GM21526 (cell line): Measurements from ENCODE around the gene ATP1A3.
"Not testable (repeated sequence)": the region's sequence is repeated elsewhere in the genome, so short reads cannot be mapped to it uniquely, and the experiment has no call there.

Experiments used
- ATAC-seq: cut with Tn5 transposase; IDR thresholded peaks from one replicate; pipeline ENCODE4 v1.9.1; 2021; ENCODE audit warnings: moderate library complexity; ENCODE audit not compliant: unreplicated experiment, low FRiP score

The ATP1A3 gene

DNA sequence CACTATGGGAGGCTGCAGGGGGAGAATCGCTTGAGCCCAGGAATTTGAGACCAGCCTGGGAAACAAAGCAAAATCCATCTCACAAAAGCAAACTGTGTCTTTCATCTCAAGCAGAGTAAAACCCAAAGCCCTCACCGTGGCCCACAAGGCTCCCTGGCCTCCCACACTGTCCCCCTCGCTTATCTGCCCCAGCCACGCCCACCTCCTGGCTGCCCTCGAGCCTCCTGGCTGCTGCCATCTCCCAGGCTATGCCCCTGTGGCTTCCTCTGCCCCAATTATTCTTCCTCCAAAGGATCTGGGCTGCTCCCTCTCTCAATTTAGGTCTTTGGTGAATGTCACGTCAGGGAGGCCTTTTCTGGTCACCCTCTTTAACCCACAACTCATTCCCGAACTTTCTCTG lies 38.5 kb downstream of the ATP1A3 start:
- ATAC-seq: no peak

DNA sequence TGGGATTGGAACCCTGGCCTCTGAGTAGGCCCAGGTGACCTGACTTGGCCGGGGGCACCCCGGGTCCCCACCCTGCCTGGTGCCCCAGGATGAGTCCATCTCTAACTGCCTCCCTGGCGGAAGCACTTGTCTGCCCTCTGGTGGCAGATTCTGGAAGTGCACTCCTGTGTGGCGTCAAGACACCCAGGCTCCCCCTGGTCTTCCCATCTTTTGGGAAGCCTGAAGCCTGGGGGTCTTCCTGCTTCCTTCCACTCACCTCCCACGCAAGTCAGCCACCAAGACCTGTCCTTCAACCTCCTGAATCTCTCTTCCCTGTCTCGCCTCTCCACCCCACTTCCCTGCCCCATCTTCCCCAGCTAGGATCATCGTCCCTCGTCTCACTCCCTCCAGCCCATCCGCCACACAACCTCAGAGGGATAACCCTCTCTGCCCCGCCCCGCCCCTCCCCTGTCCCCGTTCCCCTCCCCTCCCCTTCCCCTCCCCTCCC lies 42.3 kb downstream of the ATP1A3 start:
- ATAC-seq: no peak

DNA sequence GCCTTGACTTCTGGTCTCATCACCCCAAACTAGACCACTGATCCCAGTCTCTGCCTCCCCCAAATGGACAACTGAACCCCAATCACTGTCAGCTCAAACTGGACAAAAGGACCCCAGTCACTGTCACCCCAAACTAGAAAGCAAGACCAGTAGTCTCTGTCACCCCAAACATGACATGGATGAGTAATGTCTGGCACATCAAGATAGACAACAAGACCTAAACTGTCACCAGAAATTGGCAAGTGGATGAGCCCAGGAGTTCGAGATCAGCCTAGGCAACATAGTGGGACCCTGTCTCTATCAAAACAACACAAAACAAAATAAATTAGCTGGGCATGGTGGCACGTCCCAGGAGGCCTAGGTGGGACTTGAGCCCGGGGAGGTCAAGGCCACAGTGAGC lies 46.9 kb downstream of the ATP1A3 start:
- no peak for ATAC-seq

DNA sequence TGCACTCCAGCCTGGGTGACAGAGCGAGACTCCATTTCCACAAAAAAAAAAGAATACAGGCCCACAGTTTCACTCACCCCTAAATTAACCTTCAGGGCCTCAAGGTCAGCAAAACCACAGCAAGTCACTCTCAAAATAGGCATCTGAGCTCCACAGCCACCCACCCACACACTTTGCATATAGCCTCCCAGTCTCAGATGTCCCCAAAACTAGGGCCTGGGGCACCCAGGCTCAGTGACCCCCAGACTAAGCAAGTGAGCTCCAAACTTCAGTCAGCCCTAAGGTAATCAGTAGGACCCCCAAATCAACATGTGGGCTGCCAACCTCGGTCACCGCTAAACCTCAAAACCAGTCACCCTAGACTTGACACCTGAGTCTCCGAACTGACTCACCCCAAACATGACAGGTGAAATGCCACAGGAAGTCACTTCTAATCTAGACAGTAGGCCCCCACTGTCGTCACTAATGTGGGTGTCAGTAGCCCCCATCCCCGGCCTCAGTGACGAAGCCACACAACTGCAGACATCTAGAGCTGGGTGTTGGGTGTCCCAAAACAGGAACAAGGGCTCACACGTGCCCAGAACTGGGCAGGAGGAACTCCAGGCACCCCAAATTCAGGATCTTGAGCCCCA lies 48.8 kb downstream of the ATP1A3 start:
- peak; percentile 68 for ATAC-seq

- no peak for ATAC-seq
Measured at GRCh38 chr19:41944336-41944735, 49.7 kb downstream of the ATP1A3 start.

DNA sequence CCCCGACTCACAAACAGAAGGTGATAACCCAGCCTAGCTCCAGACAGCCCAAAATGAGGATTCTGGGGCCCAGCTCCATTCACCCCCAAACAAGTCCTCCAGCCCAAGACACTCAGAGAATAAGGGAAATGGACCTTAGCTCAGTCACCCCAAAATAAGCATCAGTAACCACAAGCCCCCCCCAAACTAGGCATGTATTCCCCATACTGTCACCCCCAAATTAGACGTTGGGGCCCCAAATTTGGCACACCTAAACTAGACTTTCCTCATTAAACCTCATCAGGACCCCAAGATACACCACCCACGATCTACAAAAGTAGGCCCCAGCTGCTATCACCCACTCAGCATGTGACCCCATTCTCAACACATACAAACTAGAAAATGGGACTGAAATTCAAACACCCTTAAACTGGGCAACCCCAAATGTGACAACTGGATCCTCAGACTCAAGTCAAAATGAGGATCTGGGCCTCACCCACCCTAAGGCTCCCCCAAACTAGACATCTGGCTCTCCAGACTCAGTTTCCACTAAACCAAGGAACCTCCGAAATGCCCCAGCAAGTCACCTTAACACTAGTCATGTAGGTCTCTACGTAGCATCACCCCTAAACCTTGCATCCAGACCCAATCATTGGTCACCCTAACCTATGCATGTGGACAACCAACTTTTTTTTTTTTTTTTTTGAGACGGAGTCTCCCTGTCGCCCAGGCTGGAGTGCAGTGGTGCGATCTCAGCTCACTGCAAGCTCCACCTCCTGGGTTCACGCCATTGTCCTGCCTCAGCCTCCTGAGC lies 52.4 kb downstream of the ATP1A3 start:
- ATAC-seq: no peak

- no peak for ATAC-seq
Measured at GRCh38 chr19:41940731-41941409, 53.2 kb downstream of the ATP1A3 start.

DNA sequence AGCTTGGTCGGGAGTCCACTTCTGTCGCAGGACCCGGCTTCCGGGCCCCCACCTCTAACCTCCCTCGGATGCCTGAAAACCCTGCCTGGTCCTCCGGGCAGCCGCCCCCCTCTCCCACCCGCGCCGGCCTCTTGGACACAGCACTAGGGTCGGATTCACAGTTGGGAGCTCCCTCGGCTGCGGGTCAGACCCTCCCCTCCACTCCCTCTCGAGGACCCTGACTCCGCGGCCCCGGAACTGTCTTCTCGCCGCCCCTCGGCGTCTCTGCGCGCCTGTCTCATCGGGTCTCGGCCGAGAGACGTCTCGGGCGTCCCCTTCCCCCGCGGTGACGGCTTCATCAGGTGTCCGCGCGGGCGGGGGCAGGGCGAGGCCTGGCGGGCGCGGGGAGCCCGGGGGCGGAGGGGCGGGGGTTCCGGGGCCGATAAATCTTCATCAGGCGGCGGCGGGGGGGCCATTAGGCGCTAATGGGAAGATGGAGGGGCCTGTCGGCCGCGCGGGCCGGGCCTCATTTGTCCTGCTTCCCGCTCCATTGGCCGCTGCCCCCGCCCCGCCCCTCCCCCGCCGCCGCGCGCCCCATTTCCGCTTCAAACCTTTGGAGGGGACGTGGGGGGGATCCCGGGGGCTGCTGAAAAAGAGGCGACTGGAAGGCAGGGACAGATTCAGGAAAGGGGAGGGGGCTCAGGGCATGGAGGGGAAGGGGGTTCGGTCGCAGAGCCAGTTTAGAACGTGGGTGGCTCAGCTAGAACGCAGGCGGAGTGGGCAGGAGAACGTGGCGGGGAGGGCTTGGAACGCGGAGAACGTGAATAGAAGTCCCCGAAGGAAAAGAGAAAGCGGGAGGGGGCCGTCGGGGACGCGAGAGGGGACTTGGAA lies 53.9 kb downstream of the ATP1A3 start:
- no peak for ATAC-seq

DNA sequence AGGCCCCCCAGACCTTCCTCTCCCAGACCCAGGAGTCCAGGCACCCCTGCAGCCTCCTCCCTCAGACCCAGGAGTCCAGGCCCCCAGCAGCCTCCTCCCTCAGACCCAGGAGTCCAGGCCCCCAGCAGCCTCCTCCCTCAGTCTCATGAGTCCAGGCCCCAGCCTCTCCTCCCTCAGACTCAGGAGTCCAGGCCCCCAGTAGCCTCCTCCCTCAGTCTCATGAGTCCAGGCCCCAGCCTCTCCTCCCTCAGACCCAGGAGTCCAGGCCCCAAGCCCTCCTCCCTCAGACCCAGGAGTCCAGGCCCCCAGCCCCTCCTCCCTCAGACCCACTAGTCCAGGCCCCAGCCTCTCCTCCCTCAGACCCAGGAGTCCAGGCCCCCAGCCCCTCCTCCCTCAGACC lies 54.8 kb downstream of the ATP1A3 start:
- not testable (repeated sequence) for ATAC-seq

- no peak for ATAC-seq
Measured at GRCh38 chr19:41937525-41938468, 56.2 kb downstream of the ATP1A3 start.

DNA sequence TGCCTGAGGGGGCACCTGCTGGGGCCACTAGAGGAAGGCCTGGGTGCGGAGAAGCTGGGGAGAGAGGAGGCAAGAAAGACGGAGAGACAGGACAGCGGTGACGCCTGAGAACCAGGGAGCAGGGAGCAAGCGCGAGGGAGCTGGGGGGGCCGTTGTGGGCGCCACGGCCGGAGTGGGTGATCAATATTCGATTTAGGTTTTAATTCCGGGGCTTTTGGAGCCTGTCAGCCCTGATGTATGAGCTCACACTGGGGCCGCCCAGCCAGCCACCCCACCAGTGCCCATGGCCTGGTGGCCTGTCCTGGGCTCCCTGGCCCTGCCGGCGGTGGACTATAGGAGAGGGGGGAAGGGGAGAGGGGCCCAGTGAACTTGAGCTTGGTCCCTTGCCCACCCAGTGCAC lies 57.1 kb downstream of the ATP1A3 start:
- ATAC-seq: no peak

DNA sequence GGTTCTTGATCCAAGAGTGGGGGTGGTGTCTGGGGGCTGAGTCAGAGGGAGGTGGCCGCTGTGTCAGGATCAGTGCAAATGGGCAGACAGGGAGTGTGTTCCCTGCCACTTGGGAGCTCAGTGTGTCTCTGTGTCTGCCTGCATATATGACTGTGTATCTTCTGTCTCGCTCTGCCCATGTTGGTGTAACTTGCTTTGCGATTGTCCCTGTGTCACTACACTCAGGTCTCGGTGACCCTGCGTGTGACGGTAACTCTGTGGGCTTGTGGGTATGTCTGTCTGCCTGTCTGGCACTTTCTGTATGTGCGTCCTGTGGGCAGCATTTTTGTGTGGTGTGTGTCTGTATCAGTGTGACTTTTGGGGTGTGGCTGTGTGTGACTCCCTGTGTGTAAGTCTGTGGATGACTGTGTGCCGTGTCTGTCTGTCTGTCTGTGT lies 57.6 kb downstream of the ATP1A3 start:
- no peak for ATAC-seq

DNA sequence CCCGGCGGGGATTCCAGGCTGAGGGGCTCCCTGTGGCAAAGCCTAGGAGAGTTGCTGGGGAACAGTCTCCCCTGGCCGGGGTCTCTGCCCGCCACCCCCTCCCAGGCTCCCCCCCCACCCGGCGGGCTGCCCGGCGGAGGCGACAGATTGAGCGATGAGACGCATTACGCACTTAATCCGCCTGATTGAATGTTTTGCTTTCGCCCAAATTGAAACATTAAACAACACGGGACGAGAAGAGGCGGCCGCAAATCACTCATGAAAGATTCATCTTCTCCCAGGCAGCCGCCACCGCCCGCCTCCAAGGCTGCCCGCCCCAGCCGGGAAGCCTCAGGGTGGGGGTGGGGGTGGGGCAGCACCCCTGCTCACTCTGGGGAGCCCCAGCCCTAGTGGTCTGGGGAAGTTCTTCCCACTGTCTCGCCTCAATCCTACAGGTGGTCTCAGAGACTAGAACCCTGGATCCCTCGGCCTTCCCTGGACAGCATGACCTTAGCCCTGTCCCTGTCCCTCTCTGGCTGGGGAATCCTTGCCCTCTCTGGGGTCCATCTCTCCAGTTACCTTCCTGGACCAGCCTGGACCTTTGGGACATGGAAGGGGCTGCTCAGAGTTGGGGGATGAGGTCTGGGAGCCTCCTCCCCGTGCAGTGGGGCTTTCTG lies 58.1 kb downstream of the ATP1A3 start:
- ATAC-seq: no peak

GRCh38 chr19:41934849-41935374 lies 59.1 kb downstream of the ATP1A3 start:
- no peak for ATAC-seq

- ATAC-seq: no peak
Measured at GRCh38 chr19:41933693-41934426, 60.2 kb downstream of the ATP1A3 start.

DNA sequence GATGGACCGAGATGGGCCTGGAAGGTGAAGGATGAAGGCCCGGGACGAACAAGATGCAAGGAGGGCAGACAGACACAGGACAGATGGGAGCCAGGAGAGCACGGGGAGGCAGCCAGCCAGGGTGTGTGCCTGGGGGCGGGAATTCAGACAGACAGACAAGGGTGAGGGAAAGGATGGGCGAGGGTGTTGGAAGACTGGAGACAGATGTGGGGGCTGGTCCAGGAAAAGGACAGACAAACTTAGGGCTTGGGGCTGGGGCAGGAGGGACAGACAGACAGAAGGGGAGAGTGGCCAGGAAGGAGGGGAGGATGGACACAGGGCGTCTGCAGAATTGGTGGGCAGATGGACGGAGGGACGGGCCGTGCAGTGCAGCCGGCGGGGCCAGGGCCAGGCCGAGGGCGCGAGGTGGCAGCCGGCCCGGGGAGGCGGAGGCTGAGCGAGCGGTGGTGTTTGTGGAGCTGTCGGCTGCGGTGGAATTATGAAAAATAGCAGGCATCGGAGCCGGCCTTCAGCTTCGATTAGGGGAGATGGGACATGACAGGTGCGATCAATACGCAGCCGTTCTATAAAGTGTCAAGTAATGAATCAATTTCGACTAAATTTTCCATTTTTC lies 61.2 kb downstream of the ATP1A3 start:
- ATAC-seq: no peak

GRCh38 chr19:41932259-41932719 lies 61.7 kb downstream of the ATP1A3 start:
- ATAC-seq: no peak
